Lower leg skin (tissue), 3 donors: Measurements from ENCODE around the gene ROR2.

Source experiments
- POLR2A ChIP-seq, 2 donors: fragments of 450-650 bp; IDR thresholded peaks; one replicate each; pipeline ENCODE4 v1.6.1; 2016 to 2017; ENCODE audit warnings: antibody characterized with exemption in 2 of 2, mild to moderate bottlenecking in 1 of 2, moderate library complexity in 1 of 2
- TF ChIP-seq, protein P1 (sequence below), 3 donors: fragments of 450-650 bp; IDR thresholded peaks; one replicate each; pipeline ENCODE4 v1.5.1; 2016; ENCODE audit warnings: antibody characterized with exemption in 3 of 3, mild to moderate bottlenecking in 3 of 3, moderate library complexity in 2 of 3

DNA sequence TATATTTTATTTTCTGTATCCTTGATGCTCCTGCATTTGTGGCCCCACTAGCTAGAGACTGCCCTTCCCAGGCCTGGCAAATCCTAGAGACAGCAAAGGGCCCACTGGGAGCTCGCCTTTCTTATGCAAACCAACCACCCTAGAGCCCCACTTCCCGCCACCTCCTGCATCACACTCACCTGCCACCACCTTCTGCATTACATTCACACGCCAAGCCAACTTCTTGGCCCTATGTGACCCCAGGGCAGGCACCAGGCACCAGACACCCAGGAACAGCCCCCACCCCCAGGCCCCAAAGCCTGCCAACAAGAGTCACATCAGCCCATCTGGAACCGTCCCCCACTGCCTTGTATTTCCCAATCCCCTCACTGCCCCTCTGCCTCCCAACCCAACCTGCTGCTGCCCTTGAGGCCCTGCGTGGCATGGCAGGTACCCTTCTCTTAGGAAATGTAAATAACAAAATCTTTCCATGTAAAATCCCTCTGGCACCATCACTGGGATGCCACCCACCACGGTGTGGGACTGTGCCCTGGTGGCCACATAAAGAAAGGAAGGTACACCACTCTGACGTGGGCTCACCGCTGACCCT, 22.0 kb downstream of the ROR2 start:
- TF ChIP-seq, protein P1, sequence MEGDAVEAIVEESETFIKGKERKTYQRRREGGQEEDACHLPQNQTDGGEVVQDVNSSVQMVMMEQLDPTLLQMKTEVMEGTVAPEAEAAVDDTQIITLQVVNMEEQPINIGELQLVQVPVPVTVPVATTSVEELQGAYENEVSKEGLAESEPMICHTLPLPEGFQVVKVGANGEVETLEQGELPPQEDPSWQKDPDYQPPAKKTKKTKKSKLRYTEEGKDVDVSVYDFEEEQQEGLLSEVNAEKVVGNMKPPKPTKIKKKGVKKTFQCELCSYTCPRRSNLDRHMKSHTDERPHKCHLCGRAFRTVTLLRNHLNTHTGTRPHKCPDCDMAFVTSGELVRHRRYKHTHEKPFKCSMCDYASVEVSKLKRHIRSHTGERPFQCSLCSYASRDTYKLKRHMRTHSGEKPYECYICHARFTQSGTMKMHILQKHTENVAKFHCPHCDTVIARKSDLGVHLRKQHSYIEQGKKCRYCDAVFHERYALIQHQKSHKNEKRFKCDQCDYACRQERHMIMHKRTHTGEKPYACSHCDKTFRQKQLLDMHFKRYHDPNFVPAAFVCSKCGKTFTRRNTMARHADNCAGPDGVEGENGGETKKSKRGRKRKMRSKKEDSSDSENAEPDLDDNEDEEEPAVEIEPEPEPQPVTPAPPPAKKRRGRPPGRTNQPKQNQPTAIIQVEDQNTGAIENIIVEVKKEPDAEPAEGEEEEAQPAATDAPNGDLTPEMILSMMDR (IDR thresholded peaks at IDR 0.05), result no peak
- TF ChIP-seq POLR2A (IDR thresholded peaks at IDR 0.05), result no peak
